OCI-LY3 (cell line): Measurements from ENCODE around the gene THBS1.

Experiments
- H2AFZ ChIP-seq: fragments of 200-600, 300-600 bp; shearing (Covaris generic); 2 replicates; pipeline ENCODE4 v1.6.0; 2014; ENCODE audit warnings: antibody characterized with exemption, low read depth, low read length
- H3K27ac ChIP-seq: fragments of 200-600, 300-600 bp; sonication (generic); 2 replicates; pipeline ENCODE4 v1.5.1; 2014; ENCODE audit warnings: mild to moderate bottlenecking, low read length, moderate library complexity, mixed read lengths
- H3K27me3 ChIP-seq: fragments of 200-600, 300-600 bp; sonication (generic); 2 replicates; pipeline ENCODE4 v1.6.1; 2014; ENCODE audit warnings: low read depth, low read length, mixed read lengths
- H3K36me3 ChIP-seq: fragments of 200-600, 300-600 bp; sonication (generic); replicated peaks from 2 replicates; pipeline ENCODE3; 2014; ENCODE audit warnings: low read depth, low read length, mixed read lengths
- H3K4me1 ChIP-seq: fragments of 300-600, 200-600 bp; sonication (generic); 2 replicates; pipeline ENCODE4 v1.6.1; 2014; ENCODE audit warnings: low read length, mixed read lengths
- H3K4me2 ChIP-seq: fragments of 200-600, 300-600 bp; sonication (generic); 2 replicates; pipeline ENCODE4 v1.6.1; 2014; ENCODE audit warnings: low read length, mixed read lengths
- H3K4me3 ChIP-seq: fragments of 300-600, 200-600 bp; sonication (generic); 2 replicates; pipeline ENCODE4 v1.5.1; 2014; ENCODE audit warnings: antibody characterized with exemption, mild to moderate bottlenecking, low read length, moderate library complexity
- H3K79me2 ChIP-seq: fragments of 300-600, 200-600 bp; shearing (Covaris generic); 2 replicates; pipeline ENCODE4 v1.6.1; 2014; ENCODE audit warnings: mild to moderate bottlenecking, low read length, mixed read lengths
- H3K9ac ChIP-seq: fragments of 300-600, 200-600 bp; shearing (Covaris generic); 2 replicates; pipeline ENCODE4 v1.6.0; 2014; ENCODE audit warnings: mild to moderate bottlenecking, low read length, moderate library complexity
- H3K9me3 ChIP-seq: fragments of 200-600, 300-600 bp; shearing (Covaris generic); 2 replicates; pipeline ENCODE4 v1.6.1; 2014; ENCODE audit warnings: low read length, mixed read lengths; ENCODE audit not compliant: insufficient read depth
- H4K20me1 ChIP-seq: fragments of 200-600, 300-600 bp; sonication (generic); 2 replicates; pipeline ENCODE4 v1.6.1; 2016; ENCODE audit warnings: low read length, mixed read lengths; ENCODE audit not compliant: insufficient read depth
- CTCF ChIP-seq: fragments of 200-600, 300-600 bp; sonication (generic); IDR thresholded peaks from 2 replicates; pipeline ENCODE4 v1.5.1; 2014; ENCODE audit warnings: antibody characterized with exemption, low read length, low read depth
- EZH2phosphoT487 ChIP-seq: fragments of 200-600 bp; shearing (Covaris generic); IDR thresholded peaks from 2 replicates; pipeline ENCODE4 v1.6.1; 2018; ENCODE audit warnings: antibody characterized with exemption, mixed run types, low read depth

THBS1 gene

GRCh38 chr15:39581793-39582285 lies 960 bp downstream of the THBS1 start:
- Histone ChIP-seq H3K9me3 (no peaks in the 10 kb centered on the region), H4K20me1 (no peaks in the 10 kb centered on the region), H3K79me2 (no peaks in the 10 kb centered on the region), H3K27ac (no peak overlapping the region), H3K4me2 (no peak overlapping the region), H3K27me3 (no peaks in the 10 kb centered on the region), H3K4me3 (no peak overlapping the region), H3K36me3 (no peaks in the 10 kb centered on the region), H2AFZ (no peak overlapping the region), H3K4me1 (peaks cover 16% of the 10 kb centered on the region), H3K9ac (no peak overlapping the region)
- TF ChIP-seq EZH2phosphoT487 (no peak), CTCF (peak; percentile 31; the same call in 1 of the 2 replicates)

GRCh38 chr15:39582286-39582976 lies 1.6 kb downstream of the THBS1 start:
- Histone ChIP-seq H3K9me3 (no peaks in the 10 kb centered on the region), H3K4me2 (no peak overlapping the region), H3K4me1 (peaks cover 16% of the 10 kb centered on the region), H4K20me1 (no peaks in the 10 kb centered on the region), H3K9ac (no peak overlapping the region), H3K36me3 (no peaks in the 10 kb centered on the region), H2AFZ (no peak overlapping the region), H3K79me2 (no peaks in the 10 kb centered on the region), H3K4me3 (no peak overlapping the region), H3K27me3 (no peaks in the 10 kb centered on the region), H3K27ac (no peak overlapping the region)
- TF ChIP-seq CTCF: no peak
- no peak for TF ChIP-seq EZH2phosphoT487

- Histone ChIP-seq H4K20me1 (no peaks in the 10 kb centered on the region), H3K9ac (no peak overlapping the region), H3K27ac (no peak overlapping the region), H3K36me3 (no peaks in the 10 kb centered on the region), H3K4me3 (no peak overlapping the region), H3K4me1 (peaks cover 16% of the 10 kb centered on the region), H3K4me2 (no peak overlapping the region), H3K27me3 (no peaks in the 10 kb centered on the region), H2AFZ (no peak overlapping the region), H3K79me2 (no peaks in the 10 kb centered on the region), H3K9me3 (no peaks in the 10 kb centered on the region)
- TF ChIP-seq EZH2phosphoT487 (no peak), CTCF (no peak)
Measured at GRCh38 chr15:39582977-39583595, 2.2 kb downstream of the THBS1 start.

- H3K79me2 ChIP-seq: no peaks in the 10 kb centered on the region
- no peak for TF ChIP-seq EZH2phosphoT487
- peak; percentile 65 for TF ChIP-seq CTCF
- H4K20me1 ChIP-seq: no peaks in the 10 kb centered on the region
- no peak overlapping the region for H3K27ac ChIP-seq
- no peak overlapping the region for H3K9ac ChIP-seq
- H3K36me3 ChIP-seq: no peaks in the 10 kb centered on the region
- H3K4me2 ChIP-seq: no peak overlapping the region
- H3K9me3 ChIP-seq: no peaks in the 10 kb centered on the region
- H3K27me3 ChIP-seq: no peaks in the 10 kb centered on the region
- H3K4me3 ChIP-seq: no peak overlapping the region
- peaks cover 13% of the 10 kb centered on the region for H3K4me1 ChIP-seq
- H2AFZ ChIP-seq: no peak overlapping the region
Measured at GRCh38 chr15:39583596-39584265, 2.9 kb downstream of the THBS1 start.
